ENCODE data around the gene MYOD1.

GRCh38 chr11:17736930-17737817 lies 17.8 kb downstream of the MYOD1 start:
- no peak for TF ChIP-seq ZBTB40 (IDR thresholded peaks at IDR 0.05)
- TF ChIP-seq ZBTB40 (CRISPR knock-in tag; IDR thresholded peaks at IDR 0.05): no peak
- TF ChIP-seq TCF7L2 (IDR thresholded peaks at IDR 0.05; ENCODE audit: low read depth, low read length): no peak
- TF ChIP-seq SNAPC5 (CRISPR knock-in tag; IDR thresholded peaks at IDR 0.05): no peak
- no peak for TF ChIP-seq ZNF77 (CRISPR knock-in tag; IDR thresholded peaks at IDR 0.05)
- no peak for TF ChIP-seq HCFC1 (IDR thresholded peaks at IDR 0.05; ENCODE audit: low read depth, low read length)
- no peak for TF ChIP-seq JUN (IDR thresholded peaks at IDR 0.05; ENCODE audit: borderline replicate concordance, low read depth, low read length)
- TF ChIP-seq JUN (CRISPR knock-in tag; IDR thresholded peaks at IDR 0.05; ENCODE audit: borderline replicate concordance): no peak
